Loucy (cell line): ENCODE data around the gene TSSC4.

Source experiments
- H2AFZ ChIP-seq: fragments of 200-600 bp; sonication (generic); 2 replicates; pipeline ENCODE4 v1.6.0; 2016; ENCODE audit warnings: antibody characterized with exemption, mild to moderate bottlenecking, low read length, moderate library complexity
- H3F3A ChIP-seq: fragments of 200-600 bp; 2 replicates; pipeline ENCODE4 v1.6.0; 2016; ENCODE audit warnings: antibody characterized with exemption, low read depth, mild to moderate bottlenecking
- H3K27me3 ChIP-seq: fragments of 200-600 bp; sonication (generic); 2 replicates; pipeline ENCODE4 v1.6.1; 2014; ENCODE audit warnings: low read length, mild to moderate bottlenecking; ENCODE audit not compliant: insufficient read depth, poor library complexity, severe bottlenecking
- H3K36me3 ChIP-seq: fragments of 200-600 bp; sonication (generic); 2 replicates; pipeline ENCODE4 v1.6.1; 2016; ENCODE audit warnings: low read length; ENCODE audit not compliant: insufficient read depth
- H3K4me1 ChIP-seq: fragments of 200-600 bp; sonication (generic); 2 replicates; pipeline ENCODE4 v1.5.1; 2014; ENCODE audit warnings: low read length, mild to moderate bottlenecking; ENCODE audit not compliant: insufficient read depth, poor library complexity, severe bottlenecking
- H3K4me2 ChIP-seq: fragments of 200-600 bp; sonication (generic); 2 replicates; pipeline ENCODE4 v1.6.0; 2014; ENCODE audit warnings: antibody characterized with exemption, low read length, low read depth, mild to moderate bottlenecking; ENCODE audit not compliant: poor library complexity, severe bottlenecking
- H3K4me3 ChIP-seq: fragments of 200-600 bp; sonication (generic); 2 replicates; pipeline ENCODE4 v1.5.1; 2014; ENCODE audit warnings: low read length, mild to moderate bottlenecking, mixed read lengths; ENCODE audit not compliant: poor library complexity, severe bottlenecking
- H3K79me2 ChIP-seq: fragments of 200-600 bp; sonication (generic); 2 replicates; pipeline ENCODE4 v1.6.1; 2014; ENCODE audit warnings: low read length; ENCODE audit not compliant: insufficient read depth
- H3K9ac ChIP-seq: fragments of 200-600 bp; sonication (generic); 2 replicates; pipeline ENCODE4 v1.6.0; 2014; ENCODE audit warnings: mild to moderate bottlenecking, low read depth, low read length, moderate library complexity; ENCODE audit not compliant: poor library complexity, severe bottlenecking
- H3K9me2 ChIP-seq: fragments of 200-600 bp; sonication (generic); replicated peaks from 2 replicates; pipeline ENCODE4 v1.6.1; 2016; ENCODE audit warnings: low read depth, low read length, mixed read lengths
- H3K9me3 ChIP-seq: fragments of 200-600 bp; sonication (generic); 2 replicates; pipeline ENCODE4 v1.6.1; 2014; ENCODE audit warnings: mild to moderate bottlenecking, antibody characterized with exemption, low read length, low read depth; ENCODE audit not compliant: insufficient read depth
- H4K20me1 ChIP-seq: fragments of 200-600 bp; sonication (generic); 2 replicates; pipeline ENCODE4 v1.6.0; 2014; ENCODE audit warnings: antibody characterized with exemption, low read length, mild to moderate bottlenecking; ENCODE audit not compliant: insufficient read depth, poor library complexity, severe bottlenecking
- CTCF ChIP-seq: fragments of 200-600 bp; sonication (generic); conservative IDR thresholded peaks from 2 replicates; pipeline ENCODE4 v1.5.1; 2014; ENCODE audit warnings: mild to moderate bottlenecking, antibody characterized with exemption, low read length
- EZH2phosphoT487 ChIP-seq: fragments of 200-600 bp; IDR thresholded peaks from 2 replicates; pipeline ENCODE4 v1.6.1; 2018; ENCODE audit warnings: antibody characterized with exemption, mild to moderate bottlenecking, moderate library complexity, borderline replicate concordance

Gene TSSC4

GRCh38 chr11:2382129-2382517 is 18.4 kb upstream of the TSSC4 start:
- Histone ChIP-seq H3F3A (no peaks in the 10 kb centered on the region), H2AFZ (no peak overlapping the region), H4K20me1 (peaks cover 94% of the 10 kb centered on the region), H3K9me2 (no peaks in the 10 kb centered on the region), H3K4me2 (peak overlapping the region; percentile 65), H3K4me1 (peaks cover 64% of the 10 kb centered on the region), H3K9me3 (no peaks in the 10 kb centered on the region), H3K9ac (no peak overlapping the region), H3K4me3 (no peak overlapping the region), H3K36me3 (no peaks in the 10 kb centered on the region), H3K27me3 (no peaks in the 10 kb centered on the region), H3K79me2 (peaks cover 95% of the 10 kb centered on the region)
- no peak for TF ChIP-seq EZH2phosphoT487
- no peak for TF ChIP-seq CTCF

GRCh38 chr11:2382936-2383851 is 17.4 kb upstream of the TSSC4 start:
- H2AFZ ChIP-seq: no peak overlapping the region
- H3K79me2 ChIP-seq: peaks cover 97% of the 10 kb centered on the region
- no peaks in the 10 kb centered on the region for H3K9me2 ChIP-seq
- no peak overlapping the region for H3K4me3 ChIP-seq
- H3K9me3 ChIP-seq: no peaks in the 10 kb centered on the region
- H3K4me1 ChIP-seq: peaks cover 70% of the 10 kb centered on the region
- no peaks in the 10 kb centered on the region for H3K36me3 ChIP-seq
- TF ChIP-seq CTCF (no peak), EZH2phosphoT487 (no peak)
- H3F3A ChIP-seq: no peaks in the 10 kb centered on the region
- H3K9ac ChIP-seq: no peak overlapping the region
- peaks cover 96% of the 10 kb centered on the region for H4K20me1 ChIP-seq
- H3K4me2 ChIP-seq: peak overlapping the region; percentile 65
- H3K27me3 ChIP-seq: no peaks in the 10 kb centered on the region

DNA sequence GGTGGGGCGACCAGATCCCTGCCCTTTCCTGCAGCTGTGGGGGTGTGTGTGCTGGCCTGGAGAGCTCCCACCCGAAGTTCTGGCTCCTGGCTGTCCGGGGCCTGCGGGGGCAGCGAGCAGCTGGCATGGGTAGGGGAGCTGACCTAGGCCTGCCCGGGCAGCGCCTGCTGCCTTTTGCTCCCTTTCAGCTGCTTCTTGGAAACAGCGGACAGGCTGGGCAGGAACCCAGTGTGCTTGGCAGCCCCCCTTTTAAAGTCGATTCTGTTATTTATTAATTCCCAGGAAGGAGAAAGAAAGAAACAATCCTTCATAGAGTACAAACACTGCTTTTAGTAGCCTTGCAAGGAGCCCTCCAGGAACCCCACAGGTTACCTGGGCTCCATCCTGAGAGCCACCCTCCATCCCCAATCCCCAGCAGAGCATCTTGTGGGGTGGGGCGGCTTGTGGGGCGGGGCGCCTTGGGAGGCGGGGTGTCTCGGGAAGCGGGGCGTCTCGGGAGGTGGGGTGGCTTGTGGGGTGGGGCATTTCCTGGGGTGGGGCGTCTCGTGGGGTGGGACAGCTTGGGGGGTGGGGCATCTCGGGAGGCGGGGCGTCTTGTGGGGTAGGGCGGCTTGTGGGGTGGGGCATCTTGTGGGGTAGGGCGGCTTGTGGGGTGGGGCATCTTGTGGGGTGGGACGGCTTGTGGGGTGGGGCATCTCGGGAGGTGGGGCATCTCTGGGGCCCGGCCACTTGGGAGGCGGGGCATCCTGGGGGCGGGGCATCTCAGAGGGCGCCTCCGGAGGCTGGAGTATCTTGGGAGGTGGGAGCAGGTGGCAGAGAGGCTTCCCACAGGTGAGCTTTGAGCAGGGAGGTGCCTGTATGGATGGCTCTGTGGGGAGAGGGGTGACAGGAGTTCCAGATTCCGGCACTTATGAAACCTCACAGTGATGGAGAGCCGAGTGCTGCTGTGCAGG is 16.4 kb upstream of the TSSC4 start:
- H3K4me3 ChIP-seq: peak overlapping the region; percentile 46
- peaks cover 96% of the 10 kb centered on the region for H4K20me1 ChIP-seq
- peak overlapping the region; percentile 45 for H3K4me2 ChIP-seq

More for the DNA sequence above, 16.4 kb upstream of the TSSC4 start:
- no peak for TF ChIP-seq EZH2phosphoT487
- no peak for TF ChIP-seq CTCF
- Histone ChIP-seq H3K9me2 (no peaks in the 10 kb centered on the region), H3F3A (no peaks in the 10 kb centered on the region), H3K9me3 (no peaks in the 10 kb centered on the region), H3K79me2 (peaks cover 97% of the 10 kb centered on the region), H3K36me3 (no peaks in the 10 kb centered on the region), H3K27me3 (no peaks in the 10 kb centered on the region), H3K4me1 (peaks cover 70% of the 10 kb centered on the region), H2AFZ (no peak overlapping the region), H3K9ac (no peak overlapping the region)
